Measurements from ENCODE around the gene ADD1. TPM values are rescaled to one million over a fixed set of nuclear protein-coding genes. Genes with fewer than 3 reads are reported as not detected.

ADD1 gene
- total and polyA plus RNA-seq, 2 of the 13 experiments (the other 11 are each of a cell fraction or from before 2014, with no cell fraction given): 73.9 to 122 TPM

DNA sequence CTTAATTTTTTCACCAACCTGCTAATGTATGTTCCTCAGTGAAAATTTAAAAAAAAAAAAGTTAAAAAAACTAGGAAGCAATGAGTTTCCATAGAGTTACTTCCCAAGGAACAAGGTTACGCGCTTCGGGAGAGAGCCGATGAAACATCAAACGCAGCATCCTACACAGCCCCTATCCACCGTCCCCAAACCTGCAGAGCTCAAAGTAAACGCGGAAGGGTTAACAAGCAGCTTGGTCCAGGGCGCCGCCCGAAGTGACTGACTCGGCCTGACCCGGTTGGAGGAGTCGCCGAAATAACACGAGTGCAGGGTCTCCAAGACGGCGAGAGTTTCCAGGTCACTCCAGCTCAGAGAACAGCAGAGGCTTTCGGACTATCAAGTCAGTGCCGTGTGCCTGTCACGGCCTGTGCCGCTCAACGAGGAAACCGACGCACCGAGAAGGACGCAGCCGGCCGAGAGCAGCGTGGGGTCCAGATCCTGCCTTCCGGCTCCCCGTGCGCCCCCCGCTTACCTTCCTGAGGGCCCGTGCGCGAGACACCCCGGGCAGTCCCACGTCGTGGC is 119.0 kb downstream of the ADD1 start (continued):
- TF ChIP-seq, protein P1, sequence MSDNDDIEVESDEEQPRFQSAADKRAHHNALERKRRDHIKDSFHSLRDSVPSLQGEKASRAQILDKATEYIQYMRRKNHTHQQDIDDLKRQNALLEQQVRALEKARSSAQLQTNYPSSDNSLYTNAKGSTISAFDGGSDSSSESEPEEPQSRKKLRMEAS (IDR thresholded peaks at IDR 0.05): no peak
- TF ChIP-seq ZNF570 (CRISPR knock-in tag; IDR thresholded peaks at IDR 0.05; ENCODE audit: borderline replicate concordance) (0 out of 2 replicates have a peak, but pooled peaks have one; percentile 74), RCOR2 (CRISPR knock-in tag; IDR thresholded peaks at IDR 0.05) (no peak; the same call in 1 of the 2 replicates), ZNF761 (CRISPR knock-in tag; conservative IDR thresholded peaks at IDR 0.05) (peak; percentile 68; the same call in 1 of the 2 replicates), ATRX (CRISPR knock-in tag; IDR thresholded peaks at IDR 0.05; ENCODE audit: borderline replicate concordance) (no peak), SALL1 (CRISPR knock-in tag; IDR thresholded peaks at IDR 0.05) (no peak), ZNF296 (CRISPR knock-in tag; conservative IDR thresholded peaks at IDR 0.05) (no peak), MYC (CRISPR knock-in tag; IDR thresholded peaks at IDR 0.05; ENCODE audit: borderline replicate concordance) (no peak), MEIS1 (CRISPR knock-in tag; IDR thresholded peaks at IDR 0.05; ENCODE audit: borderline replicate concordance) (peak; percentile 86; the same call in 1 of the 2 replicates), ZSCAN9 (CRISPR knock-in tag; IDR thresholded peaks at IDR 0.05; ENCODE audit: borderline replicate concordance) (no peak), ZFY (CRISPR knock-in tag; IDR thresholded peaks at IDR 0.05) (no peak), PHF20 (CRISPR knock-in tag; IDR thresholded peaks at IDR 0.05) (no peak), ZNF138 (CRISPR knock-in tag; IDR thresholded peaks at IDR 0.05; ENCODE audit: low read depth) (no peak), HES4 (CRISPR knock-in tag; IDR thresholded peaks at IDR 0.05; ENCODE audit: borderline replicate concordance) (no peak), RFX3 (CRISPR knock-in tag; IDR thresholded peaks at IDR 0.05) (no peak), ESRRA (CRISPR knock-in tag; IDR thresholded peaks at IDR 0.05; ENCODE audit: low read depth) (no peak), RFXAP (CRISPR knock-in tag; IDR thresholded peaks at IDR 0.05; ENCODE audit: borderline replicate concordance) (no peak), NR1H2 (CRISPR knock-in tag; IDR thresholded peaks at IDR 0.05; ENCODE audit: borderline replicate concordance, low read depth) (no peak)
- TF ChIP-seq, protein P2, sequence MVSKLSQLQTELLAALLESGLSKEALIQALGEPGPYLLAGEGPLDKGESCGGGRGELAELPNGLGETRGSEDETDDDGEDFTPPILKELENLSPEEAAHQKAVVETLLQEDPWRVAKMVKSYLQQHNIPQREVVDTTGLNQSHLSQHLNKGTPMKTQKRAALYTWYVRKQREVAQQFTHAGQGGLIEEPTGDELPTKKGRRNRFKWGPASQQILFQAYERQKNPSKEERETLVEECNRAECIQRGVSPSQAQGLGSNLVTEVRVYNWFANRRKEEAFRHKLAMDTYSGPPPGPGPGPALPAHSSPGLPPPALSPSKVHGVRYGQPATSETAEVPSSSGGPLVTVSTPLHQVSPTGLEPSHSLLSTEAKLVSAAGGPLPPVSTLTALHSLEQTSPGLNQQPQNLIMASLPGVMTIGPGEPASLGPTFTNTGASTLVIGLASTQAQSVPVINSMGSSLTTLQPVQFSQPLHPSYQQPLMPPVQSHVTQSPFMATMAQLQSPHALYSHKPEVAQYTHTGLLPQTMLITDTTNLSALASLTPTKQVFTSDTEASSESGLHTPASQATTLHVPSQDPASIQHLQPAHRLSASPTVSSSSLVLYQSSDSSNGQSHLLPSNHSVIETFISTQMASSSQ (IDR thresholded peaks at IDR 0.05; ENCODE audit: low read depth): no peak
- TF ChIP-seq, protein P2 (CRISPR knock-in tag; IDR thresholded peaks at IDR 0.05; ENCODE audit: borderline replicate concordance): no peak
- TF ChIP-seq, protein P3, sequence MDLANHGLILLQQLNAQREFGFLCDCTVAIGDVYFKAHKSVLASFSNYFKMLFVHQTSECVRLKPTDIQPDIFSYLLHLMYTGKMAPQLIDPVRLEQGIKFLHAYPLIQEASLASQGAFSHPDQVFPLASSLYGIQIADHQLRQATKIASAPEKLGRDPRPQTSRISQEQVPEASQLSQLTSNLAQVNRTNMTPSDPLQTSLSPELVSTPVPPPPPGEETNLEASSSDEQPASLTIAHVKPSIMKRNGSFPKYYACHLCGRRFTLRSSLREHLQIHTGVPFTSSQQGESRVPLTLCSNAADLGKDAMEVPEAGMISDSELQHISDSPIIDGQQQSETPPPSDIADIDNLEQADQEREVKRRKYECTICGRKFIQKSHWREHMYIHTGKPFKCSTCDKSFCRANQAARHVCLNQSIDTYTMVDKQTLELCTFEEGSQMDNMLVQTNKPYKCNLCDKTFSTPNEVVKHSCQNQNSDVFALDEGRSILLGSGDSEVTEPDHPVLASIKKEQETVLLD (CRISPR knock-in tag; IDR thresholded peaks at IDR 0.05; ENCODE audit: low read depth): 0 out of 2 replicates have a peak, but pooled peaks have one; percentile 35
- TF ChIP-seq, protein P4, sequence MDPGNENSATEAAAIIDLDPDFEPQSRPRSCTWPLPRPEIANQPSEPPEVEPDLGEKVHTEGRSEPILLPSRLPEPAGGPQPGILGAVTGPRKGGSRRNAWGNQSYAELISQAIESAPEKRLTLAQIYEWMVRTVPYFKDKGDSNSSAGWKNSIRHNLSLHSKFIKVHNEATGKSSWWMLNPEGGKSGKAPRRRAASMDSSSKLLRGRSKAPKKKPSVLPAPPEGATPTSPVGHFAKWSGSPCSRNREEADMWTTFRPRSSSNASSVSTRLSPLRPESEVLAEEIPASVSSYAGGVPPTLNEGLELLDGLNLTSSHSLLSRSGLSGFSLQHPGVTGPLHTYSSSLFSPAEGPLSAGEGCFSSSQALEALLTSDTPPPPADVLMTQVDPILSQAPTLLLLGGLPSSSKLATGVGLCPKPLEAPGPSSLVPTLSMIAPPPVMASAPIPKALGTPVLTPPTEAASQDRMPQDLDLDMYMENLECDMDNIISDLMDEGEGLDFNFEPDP (CRISPR knock-in tag; conservative IDR thresholded peaks at IDR 0.05): no peak
- TF ChIP-seq, protein P5, sequence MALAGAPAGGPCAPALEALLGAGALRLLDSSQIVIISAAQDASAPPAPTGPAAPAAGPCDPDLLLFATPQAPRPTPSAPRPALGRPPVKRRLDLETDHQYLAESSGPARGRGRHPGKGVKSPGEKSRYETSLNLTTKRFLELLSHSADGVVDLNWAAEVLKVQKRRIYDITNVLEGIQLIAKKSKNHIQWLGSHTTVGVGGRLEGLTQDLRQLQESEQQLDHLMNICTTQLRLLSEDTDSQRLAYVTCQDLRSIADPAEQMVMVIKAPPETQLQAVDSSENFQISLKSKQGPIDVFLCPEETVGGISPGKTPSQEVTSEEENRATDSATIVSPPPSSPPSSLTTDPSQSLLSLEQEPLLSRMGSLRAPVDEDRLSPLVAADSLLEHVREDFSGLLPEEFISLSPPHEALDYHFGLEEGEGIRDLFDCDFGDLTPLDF (CRISPR knock-in tag; IDR thresholded peaks at IDR 0.05): no peak
